Endothelial cell of umbilical vein (primary cell): Measurements from ENCODE around the gene JPH2. TPM values are rescaled to one million over a fixed set of nuclear protein-coding genes. Genes with fewer than 3 reads are reported as not detected.

Experiments used
- BruUV-seq: library from RNA; stranded (reverse); fragments of 400-500 nt; replicated peaks from 2 replicates; lab custom pipeline; 2021; lab: Mats Ljungman, UMichigan
- CTCF ChIA-PET: fragments of 300-600, 350-600 bp; sonication (Branson Sonifier 250); formaldehyde crosslinking; loops from one replicate; lab custom pipeline; 2021; ENCODE audit warnings: antibody characterized with exemption, inconsistent platforms; lab: Charles Lee
- POLR2A ChIA-PET: fragments of 300-600, 350-600 bp; sonication (Branson Sonifier 250); formaldehyde crosslinking; loops from one replicate; lab custom pipeline; 2021; ENCODE audit warnings: antibody characterized with exemption, inconsistent platforms; lab: Charles Lee
- DNase-seq: peaks from one replicate; pipeline ENCODE4 v3.0.0-alpha.2; 2011; ENCODE audit warnings: low read depth, low spot score
- FAIRE-seq: peaks from 2 replicates; lab custom pipeline; 2011; peaks lifted over from hg19 to GRCh38; lab: Jason Lieb, UNC
- H2AFZ ChIP-seq: 2 replicates; pipeline ENCODE4 v1.6.0; 2012; ENCODE audit warnings: low read depth, low read length, control low read depth, inconsistent platforms
- H3K27ac ChIP-seq: 2 replicates; pipeline ENCODE4 v1.5.1; 2011; ENCODE audit warnings: low read depth, mild to moderate bottlenecking, control low read depth, low read length, moderate library complexity; ENCODE audit not compliant: insufficient read depth
- H3K27me3 ChIP-seq, 2 experiments: 2 replicates each; pipeline versions ENCODE4 v1.6.0 to v1.6.1; 2011; ENCODE audit warnings: low read length in 2 of 2, mixed read lengths in 1 of 2; ENCODE audit not compliant: control insufficient read depth in 2 of 2, insufficient read depth in 2 of 2
- H3K36me3 ChIP-seq, 2 experiments: 2 replicates in 1 of 2; 3 replicates in 1 of 2; pipeline ENCODE4 v1.5.1; 2011; ENCODE audit warnings: low read length in 2 of 2, mild to moderate bottlenecking in 1 of 2, moderate library complexity in 1 of 2; ENCODE audit not compliant: control insufficient read depth in 2 of 2, insufficient read depth in 2 of 2; ENCODE audit errors: extremely low read depth in 1 of 2
- H3K4me1 ChIP-seq: 3 replicates; pipeline ENCODE4 v1.5.1; 2011; ENCODE audit warnings: mild to moderate bottlenecking, low read length; ENCODE audit not compliant: control insufficient read depth, insufficient read depth; ENCODE audit errors: extremely low read depth
- H3K4me2 ChIP-seq: 2 replicates; pipeline ENCODE4 v1.6.1; 2011; ENCODE audit warnings: low read length, control low read depth, mixed read lengths; ENCODE audit not compliant: insufficient read depth
- H3K4me3 ChIP-seq, 3 experiments: fragments of 200-600 bp in 1 of 3; sonication (generic), shearing (Covaris generic) in 1 of 3; replicated peaks in 1 of 3; 2 replicates each; pipeline ENCODE4 v1.5.1; 2011 to 2016; ENCODE audit warnings: control low read depth in 3 of 3, low read length in 3 of 3, mild to moderate bottlenecking in 2 of 3, inconsistent platforms in 1 of 3, low read depth in 1 of 3, moderate library complexity in 1 of 3; ENCODE audit not compliant: insufficient read depth in 1 of 3
- H3K79me2 ChIP-seq: 2 replicates; pipeline ENCODE4 v1.6.0; 2012; ENCODE audit warnings: low read length, inconsistent platforms; ENCODE audit not compliant: control insufficient read depth, insufficient read depth
- H3K9ac ChIP-seq: replicated peaks from 2 replicates; pipeline ENCODE3; 2011; ENCODE audit warnings: low read length, control low read depth; ENCODE audit not compliant: insufficient read depth; ENCODE audit errors: extremely low read depth
- H3K9me1 ChIP-seq: replicated peaks from 3 replicates; pipeline ENCODE4 v1.6.0; 2011; ENCODE audit warnings: mild to moderate bottlenecking, low read length; ENCODE audit not compliant: control insufficient read depth, insufficient read depth; ENCODE audit errors: extremely low read depth
- H3K9me3 ChIP-seq: replicated peaks from 2 replicates; pipeline ENCODE4 v1.5.1; 2012; ENCODE audit warnings: low read length, inconsistent platforms; ENCODE audit not compliant: control insufficient read depth, insufficient read depth
- H4K20me1 ChIP-seq: replicated peaks from 2 replicates; pipeline ENCODE3; 2011; ENCODE audit warnings: mild to moderate bottlenecking, low read length; ENCODE audit not compliant: control insufficient read depth, insufficient read depth; ENCODE audit errors: extremely low read depth
- CTCF ChIP-seq, 2 donors: IDR thresholded peaks; 1 replicate in 1 of 2; 2 replicates in 1 of 2; pipeline ENCODE4 v1.5.1; 2011; ENCODE audit warnings: low read length in 2 of 2, mild to moderate bottlenecking in 2 of 2, moderate library complexity in 2 of 2, control low read depth in 1 of 2, inconsistent platforms in 1 of 2, low read depth in 1 of 2; ENCODE audit not compliant: insufficient read depth in 1 of 2; ENCODE audit errors: extremely low read depth in 1 of 2
- EZH2 ChIP-seq: IDR thresholded peaks from 2 replicates; pipeline ENCODE4 v1.6.1; 2012; ENCODE audit warnings: borderline replicate concordance, low read depth, mild to moderate bottlenecking, moderate library complexity, low read length, inconsistent platforms; ENCODE audit not compliant: severe bottlenecking
- JUN ChIP-seq: IDR thresholded peaks from 2 replicates; pipeline ENCODE4 v1.6.1; 2011; ENCODE audit warnings: borderline replicate concordance, low read depth; ENCODE audit not compliant: insufficient read length, insufficient read depth
- MAX ChIP-seq: IDR thresholded peaks from 2 replicates; pipeline ENCODE4 v1.6.1; 2011; ENCODE audit not compliant: insufficient read depth, insufficient read length
- MYC ChIP-seq: IDR thresholded peaks from one replicate; pipeline ENCODE4 v1.6.1; 2011; ENCODE audit warnings: mild to moderate bottlenecking, low read depth, low read length
- POLR2A ChIP-seq: IDR thresholded peaks from 2 replicates; pipeline ENCODE4 v1.6.1; 2012; ENCODE audit warnings: low read depth, mild to moderate bottlenecking, control low read depth, low read length
- POLR2AphosphoS5 ChIP-seq: IDR thresholded peaks from 2 replicates; pipeline ENCODE4 v1.6.1; 2012; ENCODE audit warnings: low read depth, mild to moderate bottlenecking, control low read depth, low read length, moderate library complexity; ENCODE audit not compliant: insufficient read depth
- dilution Hi-C: fragments of 300-500 bp; cut with MboI; formaldehyde crosslinking; loops from one replicate; pipeline ENCODE4 v1.15.0; 2019; ENCODE audit warnings: low sequenced_read_pairs; ENCODE audit not compliant: extremely low pct_ligation_motif_present
- intact Hi-C: fragments of 100-400 bp; cut with micrococcal nuclease; formaldehyde crosslinking; loops from one replicate; pipeline ENCODE4 v1.10.0; 2022
- polyA plus RNA-seq, 4 experiments: library from polyadenylated mRNA; depleted of rRNA in 3 of 4; stranded (reverse) in 3 of 4; unstranded in 1 of 4; fragments of >200 nt; gene quantifications; 2 replicates each; pipeline versions ENCODE4 v1.2.1 to v1.2.3, GENCODE V29; 2011 to 2012; ENCODE audit warnings: missing spikeins in 1 of 4
- total RNA-seq: library from RNA; stranded (reverse); gene quantifications from 2 replicates; pipeline ENCODE4 v1.2.3, GENCODE V29; 2021

The JPH2 gene
- total and polyA plus RNA-seq, 2 donors (not counting 3 experiments of a cell fraction or from before 2014, with no cell fraction given), result not detected

DNA sequence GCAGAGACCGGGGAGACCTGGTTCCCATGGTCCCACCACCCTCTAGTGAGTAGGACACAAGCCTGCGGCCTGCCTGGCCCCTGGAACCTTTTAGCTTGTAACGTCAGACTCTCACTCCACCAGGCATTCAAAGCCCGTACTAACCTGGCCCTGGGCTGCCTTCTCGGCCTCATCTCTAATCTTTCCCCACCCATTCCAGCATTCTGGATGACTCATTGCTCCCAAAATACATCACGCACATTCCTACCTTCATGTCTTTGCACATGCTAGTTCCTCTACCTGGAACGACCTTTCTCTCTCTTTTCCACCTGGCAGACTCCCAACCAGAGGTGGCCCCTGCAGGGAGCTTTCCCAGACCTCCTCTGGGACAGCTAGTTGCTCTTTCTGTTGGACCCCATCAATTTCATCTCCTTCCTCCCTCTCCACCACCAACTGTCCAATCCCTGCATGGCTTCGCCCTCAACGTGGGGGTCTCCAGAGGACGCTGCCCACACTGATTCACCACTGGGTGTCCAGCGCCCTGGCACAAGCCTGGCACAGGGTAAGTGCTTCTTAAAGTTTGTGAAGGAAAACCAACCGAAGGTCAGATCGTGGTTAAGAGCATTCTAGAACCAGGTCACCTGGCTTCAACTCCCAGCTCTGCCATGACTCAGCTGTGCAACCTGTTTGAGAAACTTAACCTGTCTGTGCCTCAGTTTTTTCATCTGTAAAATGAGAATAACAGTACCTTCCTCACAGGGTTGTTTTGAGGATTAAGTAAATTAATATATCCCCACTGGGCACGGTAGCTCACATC lies 35.2 kb downstream of the JPH2 start:
- intact Hi-C loops (no loop called here), dilution Hi-C loops (no loop called here)
- H3K79me2 ChIP-seq, result no peaks in the 10 kb centered on the region
- no peaks in the 10 kb centered on the region for H3K9me1 ChIP-seq
- BruUV-seq, result no TSS peak
- CTCF ChIA-PET, result interaction anchor here (1.3 kb wide), 1 partner anchor 38 kb away, joined by 3 read pairs; no protein-coding TSS in a partner anchor
- no peak overlapping the region for H3K4me3 ChIP-seq
- TF ChIP-seq MAX (no peak), EZH2 (no peak), JUN (no peak), POLR2A (no peak), MYC (no peak), CTCF (IDR thresholded peaks at IDR 0.05; ENCODE audit: extremely low read depth in 1 of 2, insufficient read depth in 1 of 2, low read depth in 1 of 2, low read length in 2 of 2) (no peak), POLR2AphosphoS5 (no peak)
- no peak overlapping the region for H2AFZ ChIP-seq
- no peaks in the 10 kb centered on the region for H4K20me1 ChIP-seq
- POLR2A ChIA-PET, result no interaction called here
- no peak overlapping the region for H3K27ac ChIP-seq
- no peaks in the 10 kb centered on the region for H3K36me3 ChIP-seq
- H3K4me1 ChIP-seq, result no peaks in the 10 kb centered on the region
- H3K9me3 ChIP-seq, result no peaks in the 10 kb centered on the region
- no peaks in the 10 kb centered on the region for H3K27me3 ChIP-seq
- H3K4me2 ChIP-seq, result no peak overlapping the region
- no peak overlapping the region for H3K9ac ChIP-seq
- DNase-seq, result no peak
- FAIRE-seq, result no peak
